ENCODE measurements around the gene MTOR. TPM values are rescaled to one million over a fixed set of nuclear protein-coding genes. Genes with fewer than 3 reads are reported as not detected.

Gene MTOR
- total RNA-seq, 4 donors from 2014 or later = 40.4 to 51.4 (median 49.6) TPM

- H3K9me3 ChIP-seq = no peaks in the 10 kb centered on the region
- TF ChIP-seq CTCF (IDR thresholded peaks at IDR 0.05) = no peak
- no peak for TF ChIP-seq EP300 (IDR thresholded peaks at IDR 0.05)
- TF ChIP-seq POLR2A (IDR thresholded peaks at IDR 0.05) = no peak
- no peaks in the 10 kb centered on the region for H3K27me3 ChIP-seq
- peaks cover 0 to 84% (median 20%) of the 10 kb centered on the region in 3 donors for H3K36me3 ChIP-seq
- peaks cover 0 to 44% (median 17%) of the 10 kb centered on the region in 4 donors for H3K4me1 ChIP-seq
- H3K4me3 ChIP-seq = no peak overlapping the region
- H3K27ac ChIP-seq = peak overlapping the region in 2 of 4 donors; percentile 86 to 90
- WGBS, 2 donors = 91% methylated on average over 13 to 17 of the region's 17 CpGs
- DNase-seq (ENCODE audit: low spot score in 2 of 2) = no peak
These were observed 131.9 kb downstream of the MTOR start for GRCh38 chr1:11130406-11130805.

GRCh38 chr1:11129649-11130390 is 132.5 kb downstream of the MTOR start:
- Histone ChIP-seq H3K36me3 (peaks cover 0 to 87% (median 21%) of the 10 kb centered on the region in 3 donors), H3K27me3 (no peaks in the 10 kb centered on the region), H3K4me3 (no peak overlapping the region), H3K27ac (peak overlapping the region in 3 of 4 donors; percentile 0 to 90 (median 58)), H3K4me1 (peaks cover 0 to 41% (median 16%) of the 10 kb centered on the region in 4 donors), H3K9me3 (no peaks in the 10 kb centered on the region)
- 79 to 81% methylated on average over 15 of the region's 15 CpGs for WGBS, 2 donors
- no peak for DNase-seq (ENCODE audit: low spot score in 2 of 2)
- TF ChIP-seq EP300 (IDR thresholded peaks at IDR 0.05) (no peak), POLR2A (IDR thresholded peaks at IDR 0.05) (no peak), CTCF (IDR thresholded peaks at IDR 0.05) (no peak)

GRCh38 chr1:11126569-11126968 is 135.8 kb downstream of the MTOR start:
- Histone ChIP-seq H3K36me3 (peaks cover 0 to 100% (median 29%) of the 10 kb centered on the region in 3 donors), H3K4me1 (peaks cover 0 to 17% (median 0%) of the 10 kb centered on the region in 4 donors), H3K27ac (peak overlapping the region in 3 of 4 donors; percentile 14 to 90 (median 73)), H3K27me3 (no peaks in the 10 kb centered on the region), H3K4me3 (no peak overlapping the region), H3K9me3 (no peaks in the 10 kb centered on the region)
- no peak for TF ChIP-seq POLR2A (IDR thresholded peaks at IDR 0.05)
- TF ChIP-seq EP300 (IDR thresholded peaks at IDR 0.05) = no peak
- DNase-seq (ENCODE audit: low spot score in 2 of 2) = no peak
- 68 to 71% methylated on average over 5 of the region's 5 CpGs for WGBS, 2 donors

- no peak for DNase-seq (ENCODE audit: low spot score in 2 of 2)
- no peak for TF ChIP-seq EP300 (IDR thresholded peaks at IDR 0.05)
- TF ChIP-seq POLR2A (IDR thresholded peaks at IDR 0.05) = no peak
- no peak for TF ChIP-seq CTCF (IDR thresholded peaks at IDR 0.05)
- peaks cover 0 to 100% (median 32%) of the 10 kb centered on the region in 3 donors for H3K36me3 ChIP-seq
These were observed 136.4 kb downstream of the MTOR start for GRCh38 chr1:11125931-11126330.

GRCh38 chr1:11124965-11125364 is 137.4 kb downstream of the MTOR start:
- no peak for TF ChIP-seq EP300 (IDR thresholded peaks at IDR 0.05)
- no peak for TF ChIP-seq POLR2A (IDR thresholded peaks at IDR 0.05)
- TF ChIP-seq CTCF (IDR thresholded peaks at IDR 0.05) = no peak
- Histone ChIP-seq H3K4me1 (peaks cover 0 to 13% (median 0%) of the 10 kb centered on the region in 4 donors), H3K4me3 (no peak overlapping the region), H3K27ac (peak overlapping the region in 2 of 4 donors; percentile 73 to 90), H3K27me3 (no peaks in the 10 kb centered on the region), H3K36me3 (peaks cover 0 to 99% (median 25%) of the 10 kb centered on the region in 3 donors), H3K9me3 (no peaks in the 10 kb centered on the region)
- 77 to 86% methylated on average over 3 of the region's 3 CpGs for WGBS, 2 donors
- no peak for DNase-seq (ENCODE audit: low spot score in 2 of 2)

More at GRCh38 chr1:11125931-11126330, 136.4 kb downstream of the MTOR start:
- no peaks in the 10 kb centered on the region for H3K27me3 ChIP-seq
- 93% methylated on average over 5 of the region's 5 CpGs for WGBS, 2 donors
- H3K27ac ChIP-seq = peak overlapping the region in 3 of 4 donors; percentile 14 to 90 (median 73)
- H3K4me1 ChIP-seq = peaks cover 0 to 13% (median 0%) of the 10 kb centered on the region in 4 donors
- H3K9me3 ChIP-seq = no peaks in the 10 kb centered on the region
- H3K4me3 ChIP-seq = no peak overlapping the region
